Endothelial cell of umbilical vein (primary cell): Measurements from ENCODE around the gene DRAP1. TPM values are rescaled to one million over a fixed set of nuclear protein-coding genes. Genes with fewer than 3 reads are reported as not detected.

Experiments
- BruUV-seq: library from RNA; stranded (reverse); fragments of 400-500 nt; replicated peaks from 2 replicates; lab custom pipeline; 2021; lab: Mats Ljungman, UMichigan
- CTCF ChIA-PET: fragments of 300-600, 350-600 bp; sonication (Branson Sonifier 250); formaldehyde crosslinking; loops from one replicate; lab custom pipeline; 2021; ENCODE audit warnings: antibody characterized with exemption, inconsistent platforms; lab: Charles Lee
- POLR2A ChIA-PET: fragments of 300-600, 350-600 bp; sonication (Branson Sonifier 250); formaldehyde crosslinking; loops from one replicate; lab custom pipeline; 2021; ENCODE audit warnings: antibody characterized with exemption, inconsistent platforms; lab: Charles Lee
- DNase-seq: peaks from one replicate; pipeline ENCODE4 v3.0.0-alpha.2; 2011; ENCODE audit warnings: low read depth, low spot score
- FAIRE-seq: peaks from 2 replicates; lab custom pipeline; 2011; peaks lifted over from hg19 to GRCh38; lab: Jason Lieb, UNC
- H2AFZ ChIP-seq: 2 replicates; pipeline ENCODE4 v1.6.0; 2012; ENCODE audit warnings: low read depth, low read length, control low read depth, inconsistent platforms
- H3K27ac ChIP-seq: 2 replicates; pipeline ENCODE4 v1.5.1; 2011; ENCODE audit warnings: low read depth, mild to moderate bottlenecking, control low read depth, low read length, moderate library complexity; ENCODE audit not compliant: insufficient read depth
- H3K27me3 ChIP-seq, 2 experiments: 2 replicates each; pipeline versions ENCODE4 v1.6.0 to v1.6.1; 2011; ENCODE audit warnings: low read length in 2 of 2, mixed read lengths in 1 of 2; ENCODE audit not compliant: control insufficient read depth in 2 of 2, insufficient read depth in 2 of 2
- H3K36me3 ChIP-seq, 2 experiments: 2 replicates in 1 of 2; 3 replicates in 1 of 2; pipeline ENCODE4 v1.5.1; 2011; ENCODE audit warnings: low read length in 2 of 2, mild to moderate bottlenecking in 1 of 2, moderate library complexity in 1 of 2; ENCODE audit not compliant: control insufficient read depth in 2 of 2, insufficient read depth in 2 of 2; ENCODE audit errors: extremely low read depth in 1 of 2
- H3K4me1 ChIP-seq: 3 replicates; pipeline ENCODE4 v1.5.1; 2011; ENCODE audit warnings: mild to moderate bottlenecking, low read length; ENCODE audit not compliant: control insufficient read depth, insufficient read depth; ENCODE audit errors: extremely low read depth
- H3K4me2 ChIP-seq: 2 replicates; pipeline ENCODE4 v1.6.1; 2011; ENCODE audit warnings: low read length, control low read depth, mixed read lengths; ENCODE audit not compliant: insufficient read depth
- H3K4me3 ChIP-seq, 3 experiments: fragments of 200-600 bp in 1 of 3; sonication (generic), shearing (Covaris generic) in 1 of 3; replicated peaks in 1 of 3; 2 replicates each; pipeline ENCODE4 v1.5.1; 2011 to 2016; ENCODE audit warnings: control low read depth in 3 of 3, low read length in 3 of 3, mild to moderate bottlenecking in 2 of 3, inconsistent platforms in 1 of 3, low read depth in 1 of 3, moderate library complexity in 1 of 3; ENCODE audit not compliant: insufficient read depth in 1 of 3
- H3K79me2 ChIP-seq: 2 replicates; pipeline ENCODE4 v1.6.0; 2012; ENCODE audit warnings: low read length, inconsistent platforms; ENCODE audit not compliant: control insufficient read depth, insufficient read depth
- H3K9ac ChIP-seq: replicated peaks from 2 replicates; pipeline ENCODE3; 2011; ENCODE audit warnings: low read length, control low read depth; ENCODE audit not compliant: insufficient read depth; ENCODE audit errors: extremely low read depth
- H3K9me1 ChIP-seq: replicated peaks from 3 replicates; pipeline ENCODE4 v1.6.0; 2011; ENCODE audit warnings: mild to moderate bottlenecking, low read length; ENCODE audit not compliant: control insufficient read depth, insufficient read depth; ENCODE audit errors: extremely low read depth
- H3K9me3 ChIP-seq: replicated peaks from 2 replicates; pipeline ENCODE4 v1.5.1; 2012; ENCODE audit warnings: low read length, inconsistent platforms; ENCODE audit not compliant: control insufficient read depth, insufficient read depth
- H4K20me1 ChIP-seq: replicated peaks from 2 replicates; pipeline ENCODE3; 2011; ENCODE audit warnings: mild to moderate bottlenecking, low read length; ENCODE audit not compliant: control insufficient read depth, insufficient read depth; ENCODE audit errors: extremely low read depth
- FOS ChIP-seq: IDR thresholded peaks from 2 replicates; pipeline ENCODE4 v1.6.1; 2011; ENCODE audit warnings: mild to moderate bottlenecking, low read length, moderate library complexity, borderline replicate concordance; ENCODE audit not compliant: insufficient read depth
- GATA2 ChIP-seq: IDR thresholded peaks from 2 replicates; pipeline ENCODE4 v1.7.0; 2011; ENCODE audit warnings: low read depth, mild to moderate bottlenecking, moderate library complexity, mixed read lengths, low read length; ENCODE audit not compliant: insufficient read length, insufficient read depth
- JUN ChIP-seq: IDR thresholded peaks from 2 replicates; pipeline ENCODE4 v1.6.1; 2011; ENCODE audit warnings: borderline replicate concordance, low read depth; ENCODE audit not compliant: insufficient read length, insufficient read depth
- MAX ChIP-seq: IDR thresholded peaks from 2 replicates; pipeline ENCODE4 v1.6.1; 2011; ENCODE audit not compliant: insufficient read depth, insufficient read length
- MYC ChIP-seq: IDR thresholded peaks from one replicate; pipeline ENCODE4 v1.6.1; 2011; ENCODE audit warnings: mild to moderate bottlenecking, low read depth, low read length
- POLR2AphosphoS5 ChIP-seq: IDR thresholded peaks from 2 replicates; pipeline ENCODE4 v1.6.1; 2012; ENCODE audit warnings: low read depth, mild to moderate bottlenecking, control low read depth, low read length, moderate library complexity; ENCODE audit not compliant: insufficient read depth
- dilution Hi-C: fragments of 300-500 bp; cut with MboI; formaldehyde crosslinking; loops from one replicate; pipeline ENCODE4 v1.15.0; 2019; ENCODE audit warnings: low sequenced_read_pairs; ENCODE audit not compliant: extremely low pct_ligation_motif_present
- intact Hi-C: fragments of 100-400 bp; cut with micrococcal nuclease; formaldehyde crosslinking; loops from one replicate; pipeline ENCODE4 v1.10.0; 2022
- polyA plus RNA-seq, 4 experiments: library from polyadenylated mRNA; depleted of rRNA in 3 of 4; stranded (reverse) in 3 of 4; unstranded in 1 of 4; fragments of >200 nt; gene quantifications; 2 replicates each; pipeline versions ENCODE4 v1.2.1 to v1.2.3, GENCODE V29; 2011 to 2012; ENCODE audit warnings: missing spikeins in 1 of 4
- total RNA-seq: library from RNA; stranded (reverse); gene quantifications from 2 replicates; pipeline ENCODE4 v1.2.3, GENCODE V29; 2021
- TF ChIP-seq, protein P1 (sequence below), 2 donors: IDR thresholded peaks; 1 replicate in 1 of 2; 2 replicates in 1 of 2; pipeline ENCODE4 v1.5.1; 2011; ENCODE audit warnings: low read length in 2 of 2, mild to moderate bottlenecking in 2 of 2, moderate library complexity in 2 of 2, control low read depth in 1 of 2, inconsistent platforms in 1 of 2, low read depth in 1 of 2; ENCODE audit not compliant: insufficient read depth in 1 of 2; ENCODE audit errors: extremely low read depth in 1 of 2

Gene DRAP1
- total and polyA plus RNA-seq, 2 donors (not counting 3 experiments of a cell fraction or from before 2014, with no cell fraction given), result 74.9 to 114 TPM

DNA sequence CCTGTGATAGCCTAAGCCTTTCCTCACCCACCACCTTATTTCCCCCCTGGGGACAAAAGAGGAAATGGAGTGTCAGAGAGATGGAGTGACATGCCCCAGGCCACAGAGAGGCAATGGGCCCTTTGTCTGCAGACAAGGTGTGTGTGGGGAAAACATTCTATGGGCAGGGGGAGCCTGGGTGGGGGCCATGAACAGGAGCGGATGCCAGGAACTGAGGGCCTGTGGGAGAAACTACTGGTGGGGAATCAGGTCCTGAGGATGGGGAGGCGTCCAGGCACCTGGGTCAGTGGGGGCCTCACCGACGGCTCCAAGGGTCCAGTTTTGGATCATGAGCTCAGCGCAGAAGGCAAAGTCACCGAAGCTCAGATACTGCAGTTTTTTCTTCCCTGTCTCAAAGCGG lies 34.0 kb upstream of the DRAP1 start:
- intact Hi-C loops, result loop anchor here (5.0 kb wide), 1 partner anchor 47 kb away; no protein-coding TSS in a partner anchor
- Histone ChIP-seq H3K9me3 (no peaks in the 10 kb centered on the region), H3K4me2 (no peak overlapping the region), H3K27me3 (no peaks in the 10 kb centered on the region), H3K27ac (no peak overlapping the region), H4K20me1 (no peaks in the 10 kb centered on the region), H3K9ac (no peak overlapping the region), H3K79me2 (peaks cover 11% of the 10 kb centered on the region), H3K4me1 (peaks cover 28% of the 10 kb centered on the region), H3K36me3 (peaks cover 4 to 30% of the 10 kb centered on the region in 2 experiments), H3K4me3 (no peak overlapping the region), H2AFZ (no peak overlapping the region), H3K9me1 (no peaks in the 10 kb centered on the region)
- no TSS peak for BruUV-seq
- ChIA-PET CTCF (interaction anchor here (0.6 to 3.4 kb wide), 50 partner anchors 8 to 345 kb away, joined by 3 to 115 read pairs (median 5); partner anchors contain the start of genes AP5B1, BANF1, CFL1 and EFEMP2), POLR2A (interaction anchor here (1.1 to 1.9 kb wide), 3 partner anchors 15 to 26 kb away, joined by 3 to 17 read pairs (median 4); partner anchors contain the start of genes CFL1, FOSL1 and MUS81)
- DNase-seq, result no peak
- TF ChIP-seq FOS, result no peak
- no peak for TF ChIP-seq JUN
- TF ChIP-seq, protein P1, sequence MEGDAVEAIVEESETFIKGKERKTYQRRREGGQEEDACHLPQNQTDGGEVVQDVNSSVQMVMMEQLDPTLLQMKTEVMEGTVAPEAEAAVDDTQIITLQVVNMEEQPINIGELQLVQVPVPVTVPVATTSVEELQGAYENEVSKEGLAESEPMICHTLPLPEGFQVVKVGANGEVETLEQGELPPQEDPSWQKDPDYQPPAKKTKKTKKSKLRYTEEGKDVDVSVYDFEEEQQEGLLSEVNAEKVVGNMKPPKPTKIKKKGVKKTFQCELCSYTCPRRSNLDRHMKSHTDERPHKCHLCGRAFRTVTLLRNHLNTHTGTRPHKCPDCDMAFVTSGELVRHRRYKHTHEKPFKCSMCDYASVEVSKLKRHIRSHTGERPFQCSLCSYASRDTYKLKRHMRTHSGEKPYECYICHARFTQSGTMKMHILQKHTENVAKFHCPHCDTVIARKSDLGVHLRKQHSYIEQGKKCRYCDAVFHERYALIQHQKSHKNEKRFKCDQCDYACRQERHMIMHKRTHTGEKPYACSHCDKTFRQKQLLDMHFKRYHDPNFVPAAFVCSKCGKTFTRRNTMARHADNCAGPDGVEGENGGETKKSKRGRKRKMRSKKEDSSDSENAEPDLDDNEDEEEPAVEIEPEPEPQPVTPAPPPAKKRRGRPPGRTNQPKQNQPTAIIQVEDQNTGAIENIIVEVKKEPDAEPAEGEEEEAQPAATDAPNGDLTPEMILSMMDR (IDR thresholded peaks at IDR 0.05; ENCODE audit: extremely low read depth in 1 of 2, insufficient read depth in 1 of 2, low read depth in 1 of 2, low read length in 2 of 2), result no peak
- no peak for TF ChIP-seq GATA2
- no peak for TF ChIP-seq MAX
- TF ChIP-seq POLR2AphosphoS5, result no peak
- TF ChIP-seq MYC, result no peak
- dilution Hi-C loops, result no loop called here
- FAIRE-seq, result no peak
